Liver (tissue), 2 donors: ENCODE data around the gene CACYBP.

ENCODE experiments used
- MAX ChIP-seq: IDR thresholded peaks from 2 replicates; pipeline ENCODE4 v1.6.1; 2016; ENCODE audit warnings: antibody characterized with exemption
- TAF1 ChIP-seq: conservative IDR thresholded peaks from 2 replicates; pipeline ENCODE4 v1.6.1; 2016; ENCODE audit warnings: antibody characterized with exemption, mild to moderate bottlenecking
- donor health status: healthy.

- TF ChIP-seq TAF1 (no peak), MAX (no peak)
Measured at GRCh38 chr1:174964972-174965361, 34.8 kb upstream of the CACYBP start.
